ENCODE results near the gene SDCBP2. TPM values are rescaled to one million over a fixed set of nuclear protein-coding genes. Genes with fewer than 3 reads are reported as not detected.

Gene SDCBP2
- polyA plus RNA-seq, 2 donors = 137 to 147 TPM

GRCh38 chr20:1341561-1342265, 12.8 kb upstream of the SDCBP2 start:
- WGBS, 2 donors = 89% methylated on average over 5 of the region's 5 CpGs

GRCh38 chr20:1338801-1339200, 9.9 kb upstream of the SDCBP2 start:
- Histone ChIP-seq H3K4me3 (ENCODE audit: low read depth in 1 of 2, low read length in 2 of 2) (no peak overlapping the region), H3K4me1 (ENCODE audit: control insufficient read depth in 2 of 2, insufficient read depth in 2 of 2, low read length in 1 of 2) (peaks cover 5 to 12% of the 10 kb centered on the region in 2 donors), H3K9me3 (ENCODE audit: control insufficient read depth in 2 of 2, insufficient read depth in 1 of 2, low read depth in 1 of 2, low read length in 1 of 2) (no peaks in the 10 kb centered on the region), H3K36me3 (ENCODE audit: control insufficient read depth in 2 of 2, insufficient read depth in 2 of 2, low read length in 1 of 2) (no peaks in the 10 kb centered on the region), H3K27ac (ENCODE audit: low read depth in 2 of 2, low read length in 1 of 2) (no peak overlapping the region), H3K27me3 (ENCODE audit: control insufficient read depth in 1 of 2, insufficient read depth in 2 of 2, low read length in 2 of 2) (no peaks in the 10 kb centered on the region)
- WGBS, 2 donors = 85 to 93% methylated on average over 4 of the region's 4 CpGs

More at GRCh38 chr20:1341561-1342265, 12.8 kb upstream of the SDCBP2 start:
- H3K36me3 ChIP-seq (ENCODE audit: control insufficient read depth in 2 of 2, insufficient read depth in 2 of 2, low read length in 1 of 2) = no peaks in the 10 kb centered on the region
- H3K4me3 ChIP-seq (ENCODE audit: low read depth in 1 of 2, low read length in 2 of 2) = no peak overlapping the region
- H3K9me3 ChIP-seq (ENCODE audit: control insufficient read depth in 2 of 2, insufficient read depth in 1 of 2, low read depth in 1 of 2, low read length in 1 of 2) = no peaks in the 10 kb centered on the region
- no peak overlapping the region for H3K27ac ChIP-seq (ENCODE audit: low read depth in 2 of 2, low read length in 1 of 2)
- H3K4me1 ChIP-seq (ENCODE audit: control insufficient read depth in 2 of 2, insufficient read depth in 2 of 2, low read length in 1 of 2) = peaks cover 4 to 5% of the 10 kb centered on the region in 2 donors
- H3K27me3 ChIP-seq (ENCODE audit: control insufficient read depth in 1 of 2, insufficient read depth in 2 of 2, low read length in 2 of 2) = no peaks in the 10 kb centered on the region

- Histone ChIP-seq H3K4me1 (ENCODE audit: control insufficient read depth in 2 of 2, insufficient read depth in 2 of 2, low read length in 1 of 2) (peaks cover 5 to 12% of the 10 kb centered on the region in 2 donors), H3K9me3 (ENCODE audit: control insufficient read depth in 2 of 2, insufficient read depth in 1 of 2, low read depth in 1 of 2, low read length in 1 of 2) (no peaks in the 10 kb centered on the region), H3K36me3 (ENCODE audit: control insufficient read depth in 2 of 2, insufficient read depth in 2 of 2, low read length in 1 of 2) (no peaks in the 10 kb centered on the region), H3K27me3 (ENCODE audit: control insufficient read depth in 1 of 2, insufficient read depth in 2 of 2, low read length in 2 of 2) (no peaks in the 10 kb centered on the region), H3K4me3 (ENCODE audit: low read depth in 1 of 2, low read length in 2 of 2) (no peak overlapping the region), H3K27ac (ENCODE audit: low read depth in 2 of 2, low read length in 1 of 2) (no peak overlapping the region)
- WGBS, 2 donors = 95% methylated on average over 5 of the region's 5 CpGs
Observed at GRCh38 chr20:1338096-1338495, 9.2 kb upstream of the SDCBP2 start.

- Histone ChIP-seq H3K9me3 (ENCODE audit: control insufficient read depth in 2 of 2, insufficient read depth in 1 of 2, low read depth in 1 of 2, low read length in 1 of 2) (no peaks in the 10 kb centered on the region), H3K36me3 (ENCODE audit: control insufficient read depth in 2 of 2, insufficient read depth in 2 of 2, low read length in 1 of 2) (no peaks in the 10 kb centered on the region), H3K4me3 (ENCODE audit: low read depth in 1 of 2, low read length in 2 of 2) (no peak overlapping the region), H3K27ac (ENCODE audit: low read depth in 2 of 2, low read length in 1 of 2) (no peak overlapping the region), H3K4me1 (ENCODE audit: control insufficient read depth in 2 of 2, insufficient read depth in 2 of 2, low read length in 1 of 2) (peaks cover 5 to 12% of the 10 kb centered on the region in 2 donors), H3K27me3 (ENCODE audit: control insufficient read depth in 1 of 2, insufficient read depth in 2 of 2, low read length in 2 of 2) (no peaks in the 10 kb centered on the region)
- WGBS, 2 donors = 42 to 44% methylated on average over 5 of the region's 5 CpGs
Observed at GRCh38 chr20:1337441-1337840, 8.5 kb upstream of the SDCBP2 start.

- H3K4me3 ChIP-seq (ENCODE audit: low read depth in 1 of 2, low read length in 2 of 2) = no peak overlapping the region
- peaks cover 5 to 13% of the 10 kb centered on the region in 2 donors for H3K4me1 ChIP-seq (ENCODE audit: control insufficient read depth in 2 of 2, insufficient read depth in 2 of 2, low read length in 1 of 2)
- H3K9me3 ChIP-seq (ENCODE audit: control insufficient read depth in 2 of 2, insufficient read depth in 1 of 2, low read depth in 1 of 2, low read length in 1 of 2) = no peaks in the 10 kb centered on the region
- no peaks in the 10 kb centered on the region for H3K36me3 ChIP-seq (ENCODE audit: control insufficient read depth in 2 of 2, insufficient read depth in 2 of 2, low read length in 1 of 2)
- H3K27me3 ChIP-seq (ENCODE audit: control insufficient read depth in 1 of 2, insufficient read depth in 2 of 2, low read length in 2 of 2) = no peaks in the 10 kb centered on the region
- peak overlapping the region in 1 of 2 donors; percentile 88 for H3K27ac ChIP-seq (ENCODE audit: low read depth in 2 of 2, low read length in 1 of 2)
- 22 to 28% methylated on average over 14 of the region's 14 CpGs for WGBS, 2 donors
Observed at GRCh38 chr20:1336699-1337367, 7.9 kb upstream of the SDCBP2 start.

GRCh38 chr20:1335961-1336698, 7.2 kb upstream of the SDCBP2 start:
- H3K36me3 ChIP-seq (ENCODE audit: control insufficient read depth in 2 of 2, insufficient read depth in 2 of 2, low read length in 1 of 2) = no peaks in the 10 kb centered on the region
- no peaks in the 10 kb centered on the region for H3K27me3 ChIP-seq (ENCODE audit: control insufficient read depth in 1 of 2, insufficient read depth in 2 of 2, low read length in 2 of 2)
- 55 to 60% methylated on average over 6 of the region's 6 CpGs for WGBS, 2 donors
- no peak overlapping the region for H3K4me3 ChIP-seq (ENCODE audit: low read depth in 1 of 2, low read length in 2 of 2)
- H3K9me3 ChIP-seq (ENCODE audit: control insufficient read depth in 2 of 2, insufficient read depth in 1 of 2, low read depth in 1 of 2, low read length in 1 of 2) = no peaks in the 10 kb centered on the region
- H3K4me1 ChIP-seq (ENCODE audit: control insufficient read depth in 2 of 2, insufficient read depth in 2 of 2, low read length in 1 of 2) = peaks cover 5 to 15% of the 10 kb centered on the region in 2 donors
- H3K27ac ChIP-seq (ENCODE audit: low read depth in 2 of 2, low read length in 1 of 2) = peak overlapping the region; percentile 35 to 88

- Histone ChIP-seq H3K27me3 (ENCODE audit: control insufficient read depth in 1 of 2, insufficient read depth in 2 of 2, low read length in 2 of 2) (no peaks in the 10 kb centered on the region), H3K4me1 (ENCODE audit: control insufficient read depth in 2 of 2, insufficient read depth in 2 of 2, low read length in 1 of 2) (peaks cover 5 to 23% of the 10 kb centered on the region in 2 donors), H3K36me3 (ENCODE audit: control insufficient read depth in 2 of 2, insufficient read depth in 2 of 2, low read length in 1 of 2) (no peaks in the 10 kb centered on the region), H3K27ac (ENCODE audit: low read depth in 2 of 2, low read length in 1 of 2) (peak overlapping the region; percentile 44 to 83), H3K4me3 (ENCODE audit: low read depth in 1 of 2, low read length in 2 of 2) (peak overlapping the region in 1 of 2 donors; percentile 9), H3K9me3 (ENCODE audit: control insufficient read depth in 2 of 2, insufficient read depth in 1 of 2, low read depth in 1 of 2, low read length in 1 of 2) (no peaks in the 10 kb centered on the region)
- 36 to 52% methylated on average over 3 of the region's 3 CpGs for WGBS, 2 donors
Observed at GRCh38 chr20:1334761-1335160, 5.8 kb upstream of the SDCBP2 start.

GRCh38 chr20:1334370-1334731, 5.4 kb upstream of the SDCBP2 start:
- no peaks in the 10 kb centered on the region for H3K36me3 ChIP-seq (ENCODE audit: control insufficient read depth in 2 of 2, insufficient read depth in 2 of 2, low read length in 1 of 2)
- H3K27ac ChIP-seq (ENCODE audit: low read depth in 2 of 2, low read length in 1 of 2) = peak overlapping the region in 1 of 2 donors; percentile 83
- 90 to 94% methylated on average over 4 of the region's 4 CpGs for WGBS, 2 donors
- H3K4me3 ChIP-seq (ENCODE audit: low read depth in 1 of 2, low read length in 2 of 2) = no peak overlapping the region
- H3K9me3 ChIP-seq (ENCODE audit: control insufficient read depth in 2 of 2, insufficient read depth in 1 of 2, low read depth in 1 of 2, low read length in 1 of 2) = no peaks in the 10 kb centered on the region
- peaks cover 5 to 23% of the 10 kb centered on the region in 2 donors for H3K4me1 ChIP-seq (ENCODE audit: control insufficient read depth in 2 of 2, insufficient read depth in 2 of 2, low read length in 1 of 2)
- H3K27me3 ChIP-seq (ENCODE audit: control insufficient read depth in 1 of 2, insufficient read depth in 2 of 2, low read length in 2 of 2) = no peaks in the 10 kb centered on the region

- Histone ChIP-seq H3K27ac (ENCODE audit: low read depth in 2 of 2, low read length in 1 of 2) (peak overlapping the region in 1 of 2 donors; percentile 46), H3K27me3 (ENCODE audit: control insufficient read depth in 1 of 2, insufficient read depth in 2 of 2, low read length in 2 of 2) (no peaks in the 10 kb centered on the region), H3K4me3 (ENCODE audit: low read depth in 1 of 2, low read length in 2 of 2) (no peak overlapping the region), H3K9me3 (ENCODE audit: control insufficient read depth in 2 of 2, insufficient read depth in 1 of 2, low read depth in 1 of 2, low read length in 1 of 2) (no peaks in the 10 kb centered on the region), H3K4me1 (ENCODE audit: control insufficient read depth in 2 of 2, insufficient read depth in 2 of 2, low read length in 1 of 2) (peaks cover 5 to 29% of the 10 kb centered on the region in 2 donors), H3K36me3 (ENCODE audit: control insufficient read depth in 2 of 2, insufficient read depth in 2 of 2, low read length in 1 of 2) (no peaks in the 10 kb centered on the region)
- 92 to 93% methylated on average over 11 of the region's 11 CpGs for WGBS, 2 donors
Observed at GRCh38 chr20:1333462-1334369, 4.8 kb upstream of the SDCBP2 start.

Data from esophagus (tissue), 2 donors.